ENCODE data around the gene CARMIL1. TPM values are rescaled to one million over a fixed set of nuclear protein-coding genes. Genes with fewer than 3 reads are reported as not detected.

The CARMIL1 gene
- total RNA-seq, 2 donors from 2014 or later = 3.5 to 4.8 TPM

DNA sequence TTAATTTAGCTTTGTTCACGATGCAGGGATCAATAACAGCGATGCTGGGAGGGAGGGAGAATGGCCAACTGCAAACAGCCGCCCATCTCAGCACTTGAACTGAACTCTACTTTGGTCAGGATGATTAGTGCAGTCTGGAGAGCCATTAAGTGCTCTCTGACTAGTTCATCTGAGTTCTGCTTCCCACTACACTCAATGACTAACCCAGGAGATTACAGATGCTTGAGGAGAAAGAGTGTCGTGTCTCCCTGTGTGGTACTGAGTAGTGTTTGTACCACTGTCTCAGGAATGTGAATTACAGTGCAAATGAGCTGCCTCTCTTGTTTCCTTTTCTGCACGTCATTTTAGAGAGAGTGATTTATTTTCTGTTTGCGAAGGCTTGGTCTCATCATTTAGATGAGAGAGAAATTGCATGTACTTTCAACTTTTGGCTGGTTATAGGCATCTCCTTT lies 23.5 kb downstream of the CARMIL1 start:
- ATAC-seq (no peak), DNase-seq (no peak)
- Mint-ChIP-seq H3K27me3 (peaks cover 5% of the 10 kb centered on the region), H3K27ac (no peak overlapping the region), H3K4me1 (peaks cover 11% of the 10 kb centered on the region), H3K4me3 (no peak overlapping the region), H3K36me3 (ENCODE audit: low read depth) (no peaks in the 10 kb centered on the region)
- no peaks in the 10 kb centered on the region for H3K9me3 ChIP-seq (ENCODE audit: control insufficient read depth, low read length, poor library complexity, severe bottlenecking)

DNA sequence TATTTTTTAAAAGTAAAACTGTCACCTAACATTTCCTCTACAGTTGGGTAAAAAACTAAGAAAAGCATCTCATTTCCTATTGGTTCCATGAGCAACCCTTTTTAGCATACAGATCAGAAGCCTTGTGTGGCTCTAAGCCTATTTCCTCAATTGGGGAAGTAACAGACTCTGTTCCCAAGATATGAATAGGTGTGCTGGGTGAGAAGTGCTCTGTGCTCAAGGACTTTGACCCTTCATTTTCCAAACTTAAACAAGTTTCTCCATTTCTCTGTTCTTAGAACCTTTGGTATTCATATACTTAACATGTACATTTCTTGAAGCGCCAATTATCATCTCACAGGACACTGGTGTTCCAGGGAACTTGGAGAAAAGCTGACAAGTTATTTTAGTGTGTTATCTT lies 24.1 kb downstream of the CARMIL1 start:
- ATAC-seq = no peak
- Mint-ChIP-seq H3K27me3 (peaks cover 5% of the 10 kb centered on the region), H3K4me1 (peaks cover 12% of the 10 kb centered on the region)

DNA sequence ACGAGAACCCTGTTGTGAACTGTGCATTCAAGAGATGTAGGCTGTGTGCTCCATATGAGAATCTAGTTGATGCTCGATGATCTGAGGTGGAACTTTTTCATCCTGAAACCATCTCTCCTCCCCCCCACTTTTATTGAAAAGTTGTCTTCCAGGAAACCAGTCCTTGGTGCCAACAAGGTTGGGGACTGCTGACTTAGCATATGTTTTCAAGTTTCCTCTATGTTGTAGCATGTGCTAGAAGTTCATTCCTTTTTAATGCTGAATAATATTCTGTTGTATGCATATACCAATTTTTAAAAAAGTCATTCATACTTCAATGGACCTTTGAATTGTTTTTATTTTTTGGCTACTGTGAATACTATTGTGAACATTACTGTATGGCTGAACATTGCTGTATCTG lies 27.2 kb downstream of the CARMIL1 start:
- no peaks in the 10 kb centered on the region for H3K36me3 Mint-ChIP-seq (ENCODE audit: low read depth)
- H3K4me1 Mint-ChIP-seq = peaks cover 14% of the 10 kb centered on the region
- H3K27ac Mint-ChIP-seq = no peak overlapping the region
- no peaks in the 10 kb centered on the region for H3K9me3 ChIP-seq (ENCODE audit: control insufficient read depth, low read length, poor library complexity, severe bottlenecking)
- H3K27me3 Mint-ChIP-seq = peaks cover 5% of the 10 kb centered on the region
- ATAC-seq (no peak), DNase-seq (no peak)
- no peak overlapping the region for H3K4me3 Mint-ChIP-seq

More for the DNA sequence above, 24.1 kb downstream of the CARMIL1 start:
- no peak overlapping the region for H3K4me3 Mint-ChIP-seq
- H3K36me3 Mint-ChIP-seq (ENCODE audit: low read depth) = no peaks in the 10 kb centered on the region
- no peak overlapping the region for H3K27ac Mint-ChIP-seq
- H3K9me3 ChIP-seq (ENCODE audit: control insufficient read depth, low read length, poor library complexity, severe bottlenecking) = no peaks in the 10 kb centered on the region
- DNase-seq = no peak

DNA sequence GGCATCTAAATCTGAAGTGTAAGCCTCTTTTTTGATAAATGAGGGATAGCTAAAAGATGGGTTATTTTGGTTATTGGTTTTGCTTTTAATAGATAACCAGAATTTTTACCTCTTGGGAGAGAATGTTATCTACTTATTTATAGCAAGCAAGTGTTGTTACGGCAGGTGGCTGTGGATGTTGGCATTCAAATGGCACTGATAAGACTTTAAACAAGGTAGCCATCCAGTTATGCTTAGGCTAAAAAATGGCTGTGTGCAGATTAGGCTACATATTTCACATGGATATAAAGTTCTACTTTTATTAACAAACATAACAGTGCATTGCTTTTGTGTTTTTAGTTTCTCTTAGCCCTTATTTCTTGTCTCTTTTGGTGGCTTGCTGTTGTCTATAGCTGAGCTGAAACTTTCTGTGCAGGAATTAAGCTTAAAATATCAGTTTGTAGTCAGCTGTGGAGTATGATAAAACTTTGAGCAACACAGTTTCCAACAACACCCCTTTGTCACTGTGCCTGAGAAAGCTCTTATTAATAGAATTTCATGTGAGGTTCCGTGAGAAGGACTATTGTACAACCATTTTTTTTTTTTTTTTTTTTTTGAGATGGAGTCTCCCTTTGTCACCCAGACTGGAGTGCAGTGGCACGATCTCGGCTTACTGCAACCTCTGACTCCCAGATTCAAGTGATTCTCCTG lies 28.8 kb downstream of the CARMIL1 start:
- no peak overlapping the region for H3K27ac Mint-ChIP-seq
- H3K27me3 Mint-ChIP-seq = peaks cover 5% of the 10 kb centered on the region
- H3K9me3 ChIP-seq (ENCODE audit: control insufficient read depth, low read length, poor library complexity, severe bottlenecking) = no peaks in the 10 kb centered on the region
- H3K4me1 Mint-ChIP-seq = peaks cover 10% of the 10 kb centered on the region
- no peak for ATAC-seq
- no peak overlapping the region for H3K4me3 Mint-ChIP-seq
- H3K36me3 Mint-ChIP-seq (ENCODE audit: low read depth) = no peaks in the 10 kb centered on the region
- no peak for DNase-seq

DNA sequence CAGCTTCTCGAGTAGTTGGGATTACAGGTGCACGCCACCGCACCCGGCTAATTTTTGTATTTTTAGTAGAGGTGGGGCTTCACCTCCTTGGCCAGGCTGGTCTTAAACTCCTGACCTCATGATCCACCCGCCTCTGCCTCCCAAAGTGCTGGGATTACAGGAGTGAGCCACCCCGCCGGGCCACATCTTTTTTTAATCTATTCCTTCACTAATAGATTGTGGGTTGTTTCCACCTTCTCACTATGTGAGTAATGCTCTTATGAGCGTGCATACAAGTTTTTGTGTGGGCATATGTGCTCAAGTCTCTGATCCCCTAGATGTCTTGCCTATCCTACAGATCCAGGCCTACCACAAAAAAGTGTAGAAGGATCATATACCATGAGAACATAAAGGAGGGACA lies 30.7 kb downstream of the CARMIL1 start:
- no peak for ATAC-seq
- Mint-ChIP-seq H3K27me3 (peaks cover 2% of the 10 kb centered on the region), H3K4me1 (peaks cover 8% of the 10 kb centered on the region), H3K36me3 (ENCODE audit: low read depth) (no peaks in the 10 kb centered on the region), H3K27ac (no peak overlapping the region), H3K4me3 (no peak overlapping the region)
- no peak for DNase-seq
- no peaks in the 10 kb centered on the region for H3K9me3 ChIP-seq (ENCODE audit: control insufficient read depth, low read length, poor library complexity, severe bottlenecking)

DNA sequence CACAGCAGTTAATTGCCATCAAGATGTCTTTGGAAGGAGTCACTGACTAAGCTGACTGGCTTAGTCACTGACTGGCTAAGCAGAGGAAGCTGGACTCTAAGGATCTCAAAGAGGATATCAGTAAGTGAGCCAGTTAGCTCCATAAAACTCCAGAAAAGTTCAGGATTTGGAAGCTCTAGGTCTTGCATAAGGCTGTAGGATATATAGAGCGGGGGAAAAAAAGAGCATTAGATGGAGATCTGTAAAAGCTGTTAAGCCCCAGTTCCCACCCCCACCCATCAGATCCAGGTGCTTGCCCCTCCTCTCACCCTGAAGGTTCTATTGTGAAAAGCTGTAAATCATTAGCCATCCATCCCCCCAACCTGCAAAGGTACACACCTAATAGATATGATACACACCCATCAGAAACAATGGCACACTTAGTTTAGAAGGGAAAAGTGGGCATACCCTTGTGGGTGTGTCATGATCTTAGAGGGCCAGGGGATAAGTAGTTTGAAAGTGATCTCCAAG lies 32.2 kb downstream of the CARMIL1 start:
- H3K27ac Mint-ChIP-seq = no peak overlapping the region
- ATAC-seq (no peak), DNase-seq (no peak)
- no peak overlapping the region for H3K4me3 Mint-ChIP-seq
- H3K4me1 Mint-ChIP-seq = peaks cover 6% of the 10 kb centered on the region
- no peaks in the 10 kb centered on the region for H3K9me3 ChIP-seq (ENCODE audit: control insufficient read depth, low read length, poor library complexity, severe bottlenecking)
- no peaks in the 10 kb centered on the region for H3K27me3 Mint-ChIP-seq
- H3K36me3 Mint-ChIP-seq (ENCODE audit: low read depth) = no peaks in the 10 kb centered on the region

DNA sequence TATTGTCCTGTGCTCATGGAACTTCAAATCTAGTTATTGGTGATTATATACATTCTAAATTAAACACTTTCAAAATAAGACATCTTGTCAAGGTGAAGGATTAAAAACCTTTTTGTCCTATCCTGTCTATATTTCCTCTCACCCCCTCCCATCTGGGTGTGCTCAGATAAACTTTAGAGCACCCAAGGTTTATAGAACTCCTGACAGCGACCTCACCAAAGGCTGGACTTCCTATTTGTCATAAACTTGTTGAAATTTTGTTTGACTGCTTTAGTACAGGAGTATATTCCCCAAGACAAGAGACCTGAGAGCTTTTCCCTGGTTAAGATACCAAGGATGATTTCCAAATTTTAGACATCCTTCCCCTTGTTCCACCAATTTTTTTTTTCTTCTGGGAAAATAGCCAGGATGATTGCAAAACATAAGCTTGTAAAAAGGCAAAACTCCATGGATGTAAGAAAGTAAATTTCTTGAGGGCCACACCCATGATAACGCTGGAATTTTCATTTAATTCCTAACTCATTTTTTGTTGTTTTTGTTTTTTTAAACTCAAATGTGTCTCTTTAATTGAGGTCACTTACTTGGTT lies 33.0 kb downstream of the CARMIL1 start:
- H3K36me3 Mint-ChIP-seq (ENCODE audit: low read depth) = no peaks in the 10 kb centered on the region
- ATAC-seq = no peak
- no peak overlapping the region for H3K4me3 Mint-ChIP-seq
- H3K27ac Mint-ChIP-seq = no peak overlapping the region
- H3K9me3 ChIP-seq (ENCODE audit: control insufficient read depth, low read length, poor library complexity, severe bottlenecking) = no peaks in the 10 kb centered on the region
- H3K4me1 Mint-ChIP-seq = peaks cover 6% of the 10 kb centered on the region
- H3K27me3 Mint-ChIP-seq = no peaks in the 10 kb centered on the region
- DNase-seq = no peak

DNA sequence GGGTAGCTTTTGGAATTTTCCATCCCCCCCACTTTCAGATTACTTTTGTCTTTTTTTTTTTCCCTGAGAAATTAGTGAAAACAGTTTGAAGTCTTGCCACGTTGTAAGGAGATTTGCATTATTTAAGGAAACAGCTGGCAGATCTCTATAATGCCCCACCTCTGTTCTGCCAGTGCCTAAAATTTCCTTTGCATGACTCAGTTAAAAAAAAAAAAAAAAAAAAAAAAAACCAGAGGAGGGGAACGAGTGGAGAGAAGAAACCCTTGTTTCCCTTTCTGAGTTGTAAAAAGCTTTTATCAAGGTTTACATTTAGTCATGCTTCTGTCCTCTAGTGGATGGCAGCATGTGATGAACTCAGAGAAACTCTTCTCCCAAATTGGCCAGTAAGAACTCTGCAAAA lies 33.5 kb downstream of the CARMIL1 start:
- ATAC-seq (no peak), DNase-seq (no peak)
- H3K27ac Mint-ChIP-seq = no peak overlapping the region
- H3K36me3 Mint-ChIP-seq (ENCODE audit: low read depth) = no peaks in the 10 kb centered on the region
- peaks cover 7% of the 10 kb centered on the region for H3K4me1 Mint-ChIP-seq
- H3K27me3 Mint-ChIP-seq = no peaks in the 10 kb centered on the region
- no peak overlapping the region for H3K4me3 Mint-ChIP-seq
- no peaks in the 10 kb centered on the region for H3K9me3 ChIP-seq (ENCODE audit: control insufficient read depth, low read length, poor library complexity, severe bottlenecking)

DNA sequence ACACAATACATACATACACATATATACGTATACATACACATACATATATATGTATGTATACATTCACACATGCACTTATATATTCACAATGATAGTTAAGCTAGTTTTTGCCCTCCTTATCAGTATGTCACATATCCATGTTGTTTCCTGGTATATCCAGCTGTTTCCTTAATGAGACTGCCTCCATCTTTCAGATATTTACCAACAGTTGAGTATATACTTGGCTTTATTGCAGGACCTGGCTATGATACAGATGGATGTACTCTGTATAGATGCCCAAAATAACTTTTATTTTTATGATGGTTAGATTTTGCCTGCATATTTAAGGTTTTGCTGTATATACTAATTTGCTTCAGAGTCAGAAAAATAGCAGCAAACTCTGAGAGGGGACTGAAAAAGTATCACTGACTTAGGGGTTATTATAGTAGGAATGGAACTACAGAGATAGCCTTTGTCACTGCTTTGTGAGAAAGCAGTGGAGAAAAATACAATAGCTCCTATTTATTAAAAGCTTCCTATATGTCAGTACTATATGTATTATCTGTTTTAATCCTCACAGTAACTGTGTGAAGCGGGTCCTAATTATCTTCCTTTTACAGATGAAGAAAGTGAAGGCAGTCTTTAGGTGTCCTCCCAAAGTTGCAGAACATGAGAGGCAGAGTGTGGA lies 35.5 kb downstream of the CARMIL1 start:
- H3K27ac Mint-ChIP-seq = no peak overlapping the region

DNA sequence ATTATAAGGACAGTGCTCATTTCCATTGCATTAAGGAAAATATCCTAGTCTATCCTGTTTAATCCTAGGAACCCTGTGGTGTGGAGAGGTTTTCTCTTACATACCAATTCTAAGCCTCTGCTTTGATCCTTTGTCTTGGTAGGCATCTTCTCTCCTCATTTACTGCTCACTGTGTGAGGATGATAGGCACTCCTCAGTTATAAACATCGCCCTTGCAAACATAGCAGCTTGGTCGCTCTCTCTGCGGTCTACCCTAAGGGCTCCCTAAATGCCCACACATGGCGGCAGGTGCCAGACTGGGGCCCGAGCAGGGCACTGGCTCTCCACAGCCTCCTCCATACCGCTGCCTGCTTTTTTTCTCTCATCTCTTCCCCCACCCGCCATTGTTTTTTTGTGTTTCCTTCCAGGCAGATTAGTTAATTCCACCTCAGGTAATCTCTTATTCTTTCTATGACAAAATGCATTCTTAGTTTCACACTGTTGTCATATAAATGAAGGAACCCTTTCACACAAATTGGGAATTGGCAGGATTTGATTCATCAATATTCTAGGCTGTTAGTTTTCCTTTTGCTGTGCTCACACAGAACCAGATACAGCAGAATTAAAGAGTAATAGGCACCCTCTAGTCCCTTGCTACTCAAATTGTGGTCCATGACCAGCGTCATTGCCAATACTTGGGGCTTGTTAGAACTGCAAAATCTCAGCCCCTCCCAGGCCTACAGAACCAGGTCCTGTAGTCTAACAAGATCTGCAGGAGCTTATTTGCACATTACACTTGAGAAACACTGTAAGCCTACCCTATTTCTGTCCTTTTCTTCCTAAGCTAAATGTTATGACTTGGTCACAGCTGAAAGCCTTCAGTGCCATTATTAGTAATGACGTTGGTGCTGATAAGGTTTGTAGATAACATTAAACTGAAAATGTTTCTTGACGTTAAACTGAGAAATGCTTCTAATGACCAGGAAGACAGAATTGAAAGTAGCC lies 36.3 kb downstream of the CARMIL1 start:
- ATAC-seq = no peak
- no peak overlapping the region for H3K4me3 Mint-ChIP-seq

More for the DNA sequence above, 35.5 kb downstream of the CARMIL1 start:
- no peaks in the 10 kb centered on the region for H3K27me3 Mint-ChIP-seq
- DNase-seq = no peak
- H3K4me3 Mint-ChIP-seq = no peak overlapping the region
- ATAC-seq = no peak
- H3K9me3 ChIP-seq (ENCODE audit: control insufficient read depth, low read length, poor library complexity, severe bottlenecking) = no peaks in the 10 kb centered on the region
- H3K4me1 Mint-ChIP-seq = peaks cover 7% of the 10 kb centered on the region
- no peaks in the 10 kb centered on the region for H3K36me3 Mint-ChIP-seq (ENCODE audit: low read depth)

DNA sequence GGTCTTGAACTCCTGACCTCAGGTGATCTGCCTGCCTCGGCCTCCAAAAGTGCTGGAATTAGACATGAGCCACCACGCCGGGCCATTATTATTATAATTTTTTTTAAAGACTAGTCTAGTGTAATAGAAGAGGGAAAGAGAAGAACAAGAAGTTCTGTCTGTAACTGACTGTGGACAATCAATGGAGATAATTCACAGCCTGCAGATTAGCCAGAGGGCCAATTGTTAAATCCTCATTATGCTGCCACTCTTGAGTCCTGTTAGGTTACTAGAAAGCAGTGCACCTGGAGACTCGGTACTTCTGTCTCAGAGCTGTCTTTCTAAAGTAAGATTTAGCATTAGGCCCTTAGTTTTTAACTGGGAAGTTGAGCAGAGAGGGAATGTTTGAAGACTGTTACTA lies 37.5 kb downstream of the CARMIL1 start:
- peaks cover 3% of the 10 kb centered on the region for H3K4me1 Mint-ChIP-seq
- no peaks in the 10 kb centered on the region for H3K36me3 Mint-ChIP-seq (ENCODE audit: low read depth)
- no peaks in the 10 kb centered on the region for H3K27me3 Mint-ChIP-seq
- DNase-seq = no peak
- no peak overlapping the region for H3K27ac Mint-ChIP-seq
- no peak overlapping the region for H3K4me3 Mint-ChIP-seq
- no peaks in the 10 kb centered on the region for H3K9me3 ChIP-seq (ENCODE audit: control insufficient read depth, low read length, poor library complexity, severe bottlenecking)
- no peak for ATAC-seq

More for the DNA sequence above, 36.3 kb downstream of the CARMIL1 start:
- Mint-ChIP-seq H3K4me1 (peaks cover 7% of the 10 kb centered on the region), H3K36me3 (ENCODE audit: low read depth) (no peaks in the 10 kb centered on the region), H3K27ac (no peak overlapping the region), H3K27me3 (no peaks in the 10 kb centered on the region)
- H3K9me3 ChIP-seq (ENCODE audit: control insufficient read depth, low read length, poor library complexity, severe bottlenecking) = no peaks in the 10 kb centered on the region
- DNase-seq = no peak

DNA sequence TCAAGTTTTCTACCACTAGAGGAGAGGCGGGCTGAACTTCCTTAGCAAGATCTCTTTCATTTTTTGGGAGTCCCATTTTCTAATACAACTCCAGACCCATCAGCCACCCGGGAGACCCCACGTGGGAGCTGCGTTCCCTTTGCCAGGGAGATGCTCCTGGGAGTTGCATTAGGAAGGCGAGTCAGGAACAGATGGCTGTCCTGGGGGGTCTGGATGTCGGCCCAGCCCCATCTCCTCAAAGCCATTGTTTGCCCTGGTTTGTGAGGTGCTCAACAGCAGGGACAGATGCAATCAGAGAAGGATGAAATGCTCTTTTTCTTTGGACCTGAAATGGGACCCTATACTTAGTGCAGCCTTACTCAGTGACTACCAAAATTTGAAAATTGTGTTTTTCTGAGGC lies 39.4 kb downstream of the CARMIL1 start:
- Mint-ChIP-seq H3K27ac (no peak overlapping the region), H3K4me1 (peaks cover 3% of the 10 kb centered on the region), H3K36me3 (ENCODE audit: low read depth) (no peaks in the 10 kb centered on the region), H3K4me3 (no peak overlapping the region), H3K27me3 (no peaks in the 10 kb centered on the region)
- DNase-seq (no peak), ATAC-seq (no peak)
- no peaks in the 10 kb centered on the region for H3K9me3 ChIP-seq (ENCODE audit: control insufficient read depth, low read length, poor library complexity, severe bottlenecking)

DNA sequence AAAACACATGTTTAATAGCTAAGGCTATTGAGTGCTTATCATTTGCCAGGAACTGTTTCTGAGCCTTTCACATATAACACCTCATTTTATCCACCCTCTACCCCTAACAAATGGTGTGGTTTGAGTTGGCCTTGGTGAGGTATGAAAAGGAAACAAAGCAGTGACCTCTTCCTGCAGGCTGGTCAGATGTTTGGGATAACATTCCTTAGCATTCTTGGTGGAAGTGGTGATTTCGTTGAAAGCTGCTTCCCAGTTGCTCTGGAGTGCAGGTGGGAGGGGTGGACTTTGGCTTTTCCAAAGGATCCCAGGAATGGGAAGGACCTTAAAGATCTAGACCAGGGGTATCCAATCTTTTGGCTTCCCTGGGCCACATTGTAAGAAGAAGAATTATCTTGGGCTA lies 41.3 kb downstream of the CARMIL1 start:
- ATAC-seq (no peak), DNase-seq (no peak)
- Mint-ChIP-seq H3K36me3 (ENCODE audit: low read depth) (no peaks in the 10 kb centered on the region), H3K27ac (no peak overlapping the region), H3K4me3 (no peak overlapping the region), H3K4me1 (peaks cover 3% of the 10 kb centered on the region), H3K27me3 (peaks cover 5% of the 10 kb centered on the region)
- H3K9me3 ChIP-seq (ENCODE audit: control insufficient read depth, low read length, poor library complexity, severe bottlenecking) = no peaks in the 10 kb centered on the region
